IgD-negative memory B cell (primary cell): ENCODE results near the gene TEKT4. TPM values are rescaled to one million over a fixed set of nuclear protein-coding genes. Genes with fewer than 3 reads are reported as not detected.
"Not testable (repeated sequence)": the region's sequence is repeated elsewhere in the genome, so short reads cannot be mapped to it uniquely, and the experiment has no call there.

Experiments
- H3K27ac Mint-ChIP-seq, 3 donors: one replicate each; pipeline ENCODE4 v1.8.0; 2020 to 2022; ENCODE audit warnings: mild to moderate bottlenecking in 3 of 3, mixed read lengths in 3 of 3, moderate library complexity in 1 of 3
- H3K27me3 Mint-ChIP-seq: one replicate; pipeline ENCODE4 v1.8.0; 2021; ENCODE audit warnings: mixed read lengths
- H3K36me3 Mint-ChIP-seq: one replicate; pipeline ENCODE4 v1.8.0; 2020; ENCODE audit warnings: mild to moderate bottlenecking, mixed read lengths
- H3K4me1 Mint-ChIP-seq, 3 donors: one replicate each; pipeline ENCODE4 v1.8.0; 2020 to 2022; ENCODE audit warnings: mixed read lengths in 3 of 3, mild to moderate bottlenecking in 1 of 3
- H3K4me3 Mint-ChIP-seq, 4 donors: one replicate each; pipeline ENCODE4 v1.8.0; 2020 to 2022; ENCODE audit warnings: mild to moderate bottlenecking in 4 of 4, mixed read lengths in 4 of 4, moderate library complexity in 3 of 4
- H3K9me3 Mint-ChIP-seq, 3 donors: one replicate each; pipeline ENCODE4 v1.8.0; 2020 to 2021; ENCODE audit warnings: mixed read lengths in 3 of 3, mild to moderate bottlenecking in 1 of 3
- polyA plus RNA-seq: library from polyadenylated mRNA; unstranded; fragments of 300-500 nt; fragmentation: Illumina TruSeq; gene quantifications from one replicate; pipeline ENCODE4 v1.2.3, GENCODE V29; 2021

Gene TEKT4
- polyA plus RNA-seq, 1 donor from 2014 or later: not detected

DNA sequence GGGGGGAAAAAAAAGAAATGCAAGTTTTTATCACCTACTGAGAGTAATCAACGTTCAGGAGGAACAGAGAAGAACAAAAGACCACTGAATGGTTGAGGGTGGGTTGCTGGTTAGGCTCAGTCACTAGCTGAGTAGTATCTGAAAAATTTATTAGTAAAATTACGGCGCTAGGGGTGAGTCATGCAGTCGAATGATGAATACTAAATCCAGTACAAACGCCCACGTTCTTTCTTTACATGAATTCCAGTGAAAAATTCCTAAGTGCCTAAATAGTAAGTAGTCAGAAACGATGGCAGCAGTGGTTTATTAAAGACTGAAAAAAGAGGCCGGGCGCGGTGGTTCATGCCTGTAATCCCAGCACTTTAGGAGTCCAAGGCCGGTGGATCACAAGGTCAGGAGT is 52.0 kb downstream of the TEKT4 start:
- Mint-ChIP-seq H3K27ac (no peak overlapping the region), H3K27me3 (peaks cover 4% of the 10 kb centered on the region)

DNA sequence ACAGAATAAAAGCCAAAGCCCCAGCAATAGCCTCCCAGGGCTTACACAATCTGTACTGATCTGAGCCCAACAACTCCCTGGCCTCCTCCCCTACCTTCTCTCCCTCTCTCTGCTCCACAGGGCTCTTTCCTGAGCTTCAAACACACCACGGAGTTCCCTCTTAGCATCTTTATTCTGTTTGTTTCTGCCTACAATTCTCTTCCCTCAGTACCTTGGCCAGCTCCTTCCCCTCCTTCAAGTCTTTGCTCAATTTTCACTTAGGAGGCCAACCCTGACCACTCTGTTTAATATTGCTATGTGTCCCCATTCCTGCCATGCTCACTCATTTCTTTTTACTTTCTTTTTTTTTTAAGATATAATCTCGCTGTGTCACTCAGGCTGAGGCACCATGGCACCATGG is 53.8 kb downstream of the TEKT4 start:
- not testable (repeated sequence) for H3K4me1 Mint-ChIP-seq, H3K9me3 Mint-ChIP-seq, H3K27ac Mint-ChIP-seq, H3K36me3 Mint-ChIP-seq, H3K27me3 Mint-ChIP-seq, H3K4me3 Mint-ChIP-seq

More for the DNA sequence above, 52.0 kb downstream of the TEKT4 start:
- Mint-ChIP-seq H3K36me3 (peaks cover 2% of the 10 kb centered on the region), H3K4me1 (no peaks in the 10 kb centered on the region), H3K9me3 (peaks cover 1 to 9% (median 4%) of the 10 kb centered on the region in 3 donors), H3K4me3 (no peak overlapping the region)

Other genes with a start within 250 kb of the TEKT4 start
- 10.2 TPM for gene MAL, start 154.3 kb downstream of the TEKT4 start, polyA plus RNA-seq